Liver (tissue), 9 donors: ENCODE results near the gene THADA. TPM values are rescaled to one million over a fixed set of nuclear protein-coding genes. Genes with fewer than 3 reads are reported as not detected.

Experiments used
- DNase-seq: peaks from one replicate; pipeline ENCODE4 v3.0.0-alpha.2; 2017; ENCODE audit warnings: low spot score
- H3K27ac ChIP-seq, 2 donors: one replicate each; pipeline ENCODE4 v1.7.0; 2013; ENCODE audit warnings: inconsistent platforms in 2 of 2, low read length in 2 of 2, control low read depth in 1 of 2, low read depth in 1 of 2, mild to moderate bottlenecking in 1 of 2
- H3K27me3 ChIP-seq, 4 donors: one replicate each; pipeline versions ENCODE4 v1.6.1 to v1.7.0; 2013; ENCODE audit warnings: low read length in 3 of 4, inconsistent platforms in 1 of 4, mild to moderate bottlenecking in 1 of 4, moderate library complexity in 1 of 4; ENCODE audit not compliant: control insufficient read depth in 4 of 4, insufficient read depth in 4 of 4
- H3K36me3 ChIP-seq, 4 donors: one replicate each; pipeline versions ENCODE4 v1.6.1 to v1.7.0; 2013; ENCODE audit warnings: low read length in 3 of 4, mild to moderate bottlenecking in 3 of 4, low read depth in 1 of 4, moderate library complexity in 1 of 4; ENCODE audit not compliant: control insufficient read depth in 4 of 4, insufficient read depth in 3 of 4
- H3K4me1 ChIP-seq, 4 donors: one replicate each; pipeline versions ENCODE4 v1.6.1 to v1.7.0; 2013; ENCODE audit warnings: low read length in 3 of 4, mild to moderate bottlenecking in 3 of 4, moderate library complexity in 1 of 4; ENCODE audit not compliant: control insufficient read depth in 4 of 4, insufficient read depth in 4 of 4
- H3K4me3 ChIP-seq, 3 donors: one replicate each; pipeline versions ENCODE4 v1.6.1 to v1.7.0; 2013; ENCODE audit warnings: low read length in 3 of 3, control low read depth in 1 of 3, low read depth in 1 of 3, mild to moderate bottlenecking in 1 of 3
- H3K9ac ChIP-seq, 2 donors: one replicate each; pipeline ENCODE4 v1.7.0; 2013; ENCODE audit warnings: low read length in 2 of 2, mild to moderate bottlenecking in 2 of 2, moderate library complexity in 2 of 2, control low read depth in 1 of 2, low read depth in 1 of 2
- H3K9me3 ChIP-seq, 4 donors: one replicate each; pipeline versions ENCODE4 v1.6.1 to v1.7.0; 2013; ENCODE audit warnings: low read length in 3 of 4; ENCODE audit not compliant: control insufficient read depth in 4 of 4
- ATF3 ChIP-seq: IDR thresholded peaks from 2 replicates; pipeline ENCODE4 v1.6.1; 2016; ENCODE audit warnings: antibody characterized with exemption
- CTCF ChIP-seq: fragments of 150-350 bp; IDR thresholded peaks from 2 replicates; pipeline ENCODE4 v1.5.1; 2017; ENCODE audit warnings: improper control_type of control experiment, low read depth, low read length; ENCODE audit not compliant: missing input control
- EGR1 ChIP-seq, 2 donors: IDR thresholded peaks; 2 replicates each; pipeline ENCODE4 v1.6.1; 2016 to 2018; ENCODE audit warnings: antibody characterized with exemption in 2 of 2, low read depth in 2 of 2
- FOXA1 ChIP-seq: IDR thresholded peaks from 2 replicates; pipeline ENCODE4 v1.6.1; 2016; ENCODE audit warnings: antibody characterized with exemption
- FOXA2 ChIP-seq: IDR thresholded peaks from 2 replicates; pipeline ENCODE4 v1.6.1; 2016; ENCODE audit warnings: antibody characterized with exemption
- GABPA ChIP-seq, 2 donors: IDR thresholded peaks in 1 of 2; conservative IDR thresholded peaks in 1 of 2; 2 replicates each; pipeline ENCODE4 v1.6.1; 2016; ENCODE audit warnings: antibody characterized with exemption in 2 of 2, mild to moderate bottlenecking in 1 of 2, moderate library complexity in 1 of 2
- HNF4A ChIP-seq, 2 donors: conservative IDR thresholded peaks; 2 replicates each; pipeline ENCODE4 v1.6.1; 2016; ENCODE audit warnings: antibody characterized with exemption in 2 of 2, mild to moderate bottlenecking in 2 of 2
- HNF4G ChIP-seq: IDR thresholded peaks from 2 replicates; pipeline ENCODE4 v1.6.1; 2016; ENCODE audit warnings: antibody characterized with exemption
- JUND ChIP-seq, 2 donors: IDR thresholded peaks; 2 replicates each; pipeline ENCODE4 v1.6.1; 2016; ENCODE audit warnings: antibody characterized with exemption in 2 of 2
- MAX ChIP-seq: IDR thresholded peaks from 2 replicates; pipeline ENCODE4 v1.6.1; 2016; ENCODE audit warnings: antibody characterized with exemption
- NR2F2 ChIP-seq: IDR thresholded peaks from 2 replicates; pipeline ENCODE4 v1.6.1; 2016; ENCODE audit warnings: antibody characterized with exemption
- RAD21 ChIP-seq, 2 donors: IDR thresholded peaks; 2 replicates each; pipeline ENCODE4 v1.6.1; 2016; ENCODE audit warnings: antibody characterized with exemption in 2 of 2, mild to moderate bottlenecking in 2 of 2
- REST ChIP-seq: IDR thresholded peaks from 2 replicates; pipeline ENCODE4 v1.6.1; 2016; ENCODE audit warnings: antibody characterized with exemption, mild to moderate bottlenecking
- SP1 ChIP-seq: IDR thresholded peaks from 2 replicates; pipeline ENCODE4 v1.6.1; 2018; ENCODE audit warnings: antibody characterized with exemption, mild to moderate bottlenecking
- TAF1 ChIP-seq: conservative IDR thresholded peaks from 2 replicates; pipeline ENCODE4 v1.6.1; 2016; ENCODE audit warnings: antibody characterized with exemption, mild to moderate bottlenecking
- YY1 ChIP-seq: IDR thresholded peaks from 2 replicates; pipeline ENCODE4 v1.6.1; 2016; ENCODE audit warnings: antibody characterized with exemption, mild to moderate bottlenecking
- ZBTB33 ChIP-seq: IDR thresholded peaks from 2 replicates; pipeline ENCODE4 v1.6.1; 2016; ENCODE audit warnings: antibody characterized with exemption
- WGBS: extraction: QIAGEN DNeasy Blood & Tissue Kit; methylation state at CpG from one replicate; pipeline ENCODE4 v1.1.7; 2013; 5-methylcytosine and 5-hydroxymethylcytosine counted together
- polyA plus RNA-seq, 2 donors: library from polyadenylated mRNA; stranded (reverse) in 1 of 2; unstranded in 1 of 2; fragments of 200-250 nt in 1 of 2; fragments of >200 nt in 1 of 2; fragmentation: Nextera tagmentation in 1 of 2; extraction: Ambion mirVana in 1 of 2; gene quantifications; one replicate each; pipeline versions ENCODE4 v1.2.1 to v1.2.3, GENCODE V29; 2013 to 2015
- total RNA-seq, 2 donors: library from RNA; depleted of rRNA; stranded (reverse); fragments of >200 nt; gene quantifications; one replicate each; pipeline ENCODE4 v1.2.3, GENCODE V29; 2014
- donor health status: healthy.
- donor health status: healthy.
- donor health status: healthy.
- donor health status: healthy.
- donor health status: healthy.

THADA gene
- total and polyA plus RNA-seq, 4 donors = 12.0 to 37.2 (median 22.3) TPM

GRCh38 chr2:43420389-43420801 is 175.4 kb downstream of the THADA start:
- TF ChIP-seq MAX = no peak
- Histone ChIP-seq H3K4me1 (peaks cover 2 to 16% (median 11%) of the 10 kb centered on the region in 4 donors), H3K9ac (no peak overlapping the region), H3K27ac (no peak overlapping the region), H3K9me3 (no peaks in the 10 kb centered on the region), H3K4me3 (no peak overlapping the region), H3K36me3 (no peaks in the 10 kb centered on the region), H3K27me3 (no peaks in the 10 kb centered on the region)
- no peak for DNase-seq

GRCh38 chr2:43419876-43420275 is 176.0 kb downstream of the THADA start:
- no peak overlapping the region for H3K27ac ChIP-seq
- WGBS = 95% methylated on average over 2 of the region's 2 CpGs

More at GRCh38 chr2:43419876-43420275, 176.0 kb downstream of the THADA start:
- Histone ChIP-seq H3K27me3 (no peaks in the 10 kb centered on the region), H3K4me3 (no peak overlapping the region), H3K36me3 (no peaks in the 10 kb centered on the region), H3K9ac (no peak overlapping the region), H3K4me1 (peaks cover 0 to 12% (median 10%) of the 10 kb centered on the region in 4 donors), H3K9me3 (no peaks in the 10 kb centered on the region)
- TF ChIP-seq HNF4A (conservative IDR thresholded peaks at IDR 0.05) (no peak), EGR1 (IDR thresholded peaks at IDR 0.05; ENCODE audit: low read depth in 2 of 2) (no peak), JUND (IDR thresholded peaks at IDR 0.05) (no peak), GABPA (IDR thresholded peaks at IDR 0.05 in 1 of 2, conservative IDR thresholded peaks at IDR 0.05 in 1 of 2) (no peak), ATF3 (no peak), YY1 (no peak), HNF4G (no peak), RAD21 (IDR thresholded peaks at IDR 0.05) (no peak), FOXA2 (no peak), REST (no peak), ZBTB33 (no peak), TAF1 (no peak), SP1 (no peak), NR2F2 (no peak), CTCF (no peak), FOXA1 (no peak)
- no peak for DNase-seq
